K562 (cell line): ENCODE results near the gene ARHGEF40. TPM values are rescaled to one million over a fixed set of nuclear protein-coding genes. Genes with fewer than 3 reads are reported as not detected.

Source experiments
- EGR1 ChIP-seq: fragments of 450-650 bp; conservative IDR thresholded peaks from 2 replicates; pipeline ENCODE4 v1.6.1; 2017; ENCODE audit warnings: mild to moderate bottlenecking
- JUND ChIP-seq, 2 experiments: IDR thresholded peaks; 2 replicates in 1 of 2; 3 replicates in 1 of 2; pipeline ENCODE4 v1.6.1; 2011; ENCODE audit warnings: borderline replicate concordance in 2 of 2, low read depth in 2 of 2, low read length in 2 of 2, improper control_type of control experiment in 1 of 2, missing biosample characterization in 1 of 2, missing genetic modification characterization in 1 of 2, missing genetic modification reagents in 1 of 2
- polyA plus RNA-seq, 8 experiments: library from polyadenylated mRNA; depleted of rRNA in 4 of 8; stranded (reverse) in 5 of 8; unstranded in 3 of 8; fragments of >200 nt; fragmentation: Nextera tagmentation in 2 of 8; fragmentation: Illumina TruSeq in 1 of 8; extraction: Ambion mirVana in 2 of 8; extraction: Trizol in 1 of 8; gene quantifications; 2 replicates each; pipeline versions ENCODE4 v1.2.1 to v1.2.3, GENCODE V29; 2011 to 2014; ENCODE audit warnings: inconsistent platforms in 1 of 8, missing spikeins in 1 of 8
- total RNA-seq, 7 experiments: library from RNA; depleted of rRNA in 6 of 7; stranded (reverse); fragments of >200 nt in 6 of 7; fragmentation: Illumina TruSeq in 2 of 7; extraction: Trizol in 2 of 7; gene quantifications; 2 replicates each; pipeline versions ENCODE4 v1.2.1 to v1.2.3, GENCODE V29; 2011 to 2021; ENCODE audit warnings: low replicate concordance in 1 of 7
- TF ChIP-seq, protein P1 (sequence below), 2 experiments: fragments of 200-800 bp in 1 of 2; sonication (Bioruptor generic) in 1 of 2; sonication (generic) in 1 of 2; formaldehyde crosslinking in 1 of 2; IDR thresholded peaks in 1 of 2; conservative IDR thresholded peaks in 1 of 2; 2 replicates each; pipeline versions ENCODE4 v1.5.0 to v1.6.1; 2016 to 2020; ENCODE audit warnings: missing compliant biosample characterization in 1 of 2, missing genetic modification characterization in 1 of 2, missing genetic modification reagents in 1 of 2
- TF ChIP-seq, protein P2 (sequence below): fragments of 200-800 bp; sonication (Bioruptor generic); IDR thresholded peaks from 2 replicates; pipeline ENCODE4 v1.6.1; 2017; ENCODE audit warnings: missing genetic modification characterization, missing compliant biosample characterization

Gene ARHGEF40
- total and polyA plus RNA-seq, 9 of the 15 experiments (the other 6 are each of a cell fraction or from before 2014, with no cell fraction given) = 0.42 to 6.3 (median 3.8) TPM

DNA sequence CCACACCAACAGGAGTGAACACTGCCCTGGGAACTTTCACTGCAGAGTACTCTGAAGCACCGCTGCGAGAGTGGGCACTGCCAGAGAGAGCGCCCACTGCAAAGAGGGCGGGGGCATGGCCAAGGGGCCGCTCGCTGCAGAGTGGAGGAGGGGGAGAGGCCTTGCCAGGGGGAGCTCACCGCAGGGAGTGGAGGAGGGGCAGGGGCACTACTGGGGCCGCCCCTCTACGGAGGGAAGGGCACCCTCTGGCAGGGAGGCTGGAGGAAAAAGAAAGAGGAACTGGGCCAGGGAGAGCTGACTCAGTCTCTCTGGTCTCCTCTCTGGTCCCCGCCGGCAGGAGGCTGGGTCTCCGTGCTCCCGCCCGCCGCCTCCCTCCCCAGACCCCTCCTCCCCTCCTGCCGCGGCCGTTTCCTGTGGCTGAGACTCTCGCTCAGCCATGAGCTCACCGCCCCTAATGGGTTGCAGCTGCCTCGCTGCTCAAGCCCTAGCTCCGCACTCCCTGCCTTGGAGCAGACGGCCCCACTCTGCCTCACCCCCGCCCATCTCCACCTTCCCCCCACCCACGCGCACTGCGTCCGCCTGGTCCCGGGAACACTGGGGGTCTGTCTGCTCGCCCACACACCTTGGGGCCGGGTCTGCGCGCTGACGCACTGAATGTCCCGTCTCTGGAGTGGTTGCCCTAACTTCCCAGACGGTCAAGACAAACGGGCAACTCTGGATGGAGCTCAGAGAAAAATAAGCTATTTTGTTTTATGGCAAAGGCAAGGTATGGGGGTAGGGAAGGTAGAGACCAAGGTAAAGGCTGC is 1.3 kb downstream of the ARHGEF40 start (continued):
- TF ChIP-seq, protein P1, sequence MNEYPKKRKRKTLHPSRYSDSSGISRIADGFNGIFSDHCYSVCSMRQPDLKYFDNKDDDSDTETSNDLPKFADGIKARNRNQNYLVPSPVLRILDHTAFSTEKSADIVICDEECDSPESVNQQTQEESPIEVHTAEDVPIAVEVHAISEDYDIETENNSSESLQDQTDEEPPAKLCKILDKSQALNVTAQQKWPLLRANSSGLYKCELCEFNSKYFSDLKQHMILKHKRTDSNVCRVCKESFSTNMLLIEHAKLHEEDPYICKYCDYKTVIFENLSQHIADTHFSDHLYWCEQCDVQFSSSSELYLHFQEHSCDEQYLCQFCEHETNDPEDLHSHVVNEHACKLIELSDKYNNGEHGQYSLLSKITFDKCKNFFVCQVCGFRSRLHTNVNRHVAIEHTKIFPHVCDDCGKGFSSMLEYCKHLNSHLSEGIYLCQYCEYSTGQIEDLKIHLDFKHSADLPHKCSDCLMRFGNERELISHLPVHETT (CRISPR knock-in tag; conservative IDR thresholded peaks at IDR 0.05 in 1 of 2, IDR thresholded peaks at IDR 0.05 in 1 of 2) = 0 out of 4 replicates have a peak, but pooled peaks of 1 of the 2 experiments have one; percentile 12
- 0 out of 2 replicates have a peak, but pooled peaks have one; percentile 9 for TF ChIP-seq JUND (IDR thresholded peaks at IDR 0.05; ENCODE audit: borderline replicate concordance, low read depth, low read length)
- peak; percentile 22; the same call in 1 of the 3 replicates for TF ChIP-seq JUND (tag; IDR thresholded peaks at IDR 0.05; ENCODE audit: borderline replicate concordance, low read depth, low read length)
- peak; percentile 76 for TF ChIP-seq EGR1
- TF ChIP-seq, protein P2, sequence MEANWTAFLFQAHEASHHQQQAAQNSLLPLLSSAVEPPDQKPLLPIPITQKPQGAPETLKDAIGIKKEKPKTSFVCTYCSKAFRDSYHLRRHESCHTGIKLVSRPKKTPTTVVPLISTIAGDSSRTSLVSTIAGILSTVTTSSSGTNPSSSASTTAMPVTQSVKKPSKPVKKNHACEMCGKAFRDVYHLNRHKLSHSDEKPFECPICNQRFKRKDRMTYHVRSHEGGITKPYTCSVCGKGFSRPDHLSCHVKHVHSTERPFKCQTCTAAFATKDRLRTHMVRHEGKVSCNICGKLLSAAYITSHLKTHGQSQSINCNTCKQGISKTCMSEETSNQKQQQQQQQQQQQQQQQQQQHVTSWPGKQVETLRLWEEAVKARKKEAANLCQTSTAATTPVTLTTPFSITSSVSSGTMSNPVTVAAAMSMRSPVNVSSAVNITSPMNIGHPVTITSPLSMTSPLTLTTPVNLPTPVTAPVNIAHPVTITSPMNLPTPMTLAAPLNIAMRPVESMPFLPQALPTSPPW (CRISPR knock-in tag) = peak; percentile 70
